ENCODE data around the gene PSD4. TPM values are rescaled to one million over a fixed set of nuclear protein-coding genes. Genes with fewer than 3 reads are reported as not detected.

The PSD4 gene
- total and polyA plus RNA-seq, 10 of the 15 experiments (the other 5 are each of a cell fraction or from before 2014, with no cell fraction given), result 0.68 to 114 (median 35.1) TPM

DNA sequence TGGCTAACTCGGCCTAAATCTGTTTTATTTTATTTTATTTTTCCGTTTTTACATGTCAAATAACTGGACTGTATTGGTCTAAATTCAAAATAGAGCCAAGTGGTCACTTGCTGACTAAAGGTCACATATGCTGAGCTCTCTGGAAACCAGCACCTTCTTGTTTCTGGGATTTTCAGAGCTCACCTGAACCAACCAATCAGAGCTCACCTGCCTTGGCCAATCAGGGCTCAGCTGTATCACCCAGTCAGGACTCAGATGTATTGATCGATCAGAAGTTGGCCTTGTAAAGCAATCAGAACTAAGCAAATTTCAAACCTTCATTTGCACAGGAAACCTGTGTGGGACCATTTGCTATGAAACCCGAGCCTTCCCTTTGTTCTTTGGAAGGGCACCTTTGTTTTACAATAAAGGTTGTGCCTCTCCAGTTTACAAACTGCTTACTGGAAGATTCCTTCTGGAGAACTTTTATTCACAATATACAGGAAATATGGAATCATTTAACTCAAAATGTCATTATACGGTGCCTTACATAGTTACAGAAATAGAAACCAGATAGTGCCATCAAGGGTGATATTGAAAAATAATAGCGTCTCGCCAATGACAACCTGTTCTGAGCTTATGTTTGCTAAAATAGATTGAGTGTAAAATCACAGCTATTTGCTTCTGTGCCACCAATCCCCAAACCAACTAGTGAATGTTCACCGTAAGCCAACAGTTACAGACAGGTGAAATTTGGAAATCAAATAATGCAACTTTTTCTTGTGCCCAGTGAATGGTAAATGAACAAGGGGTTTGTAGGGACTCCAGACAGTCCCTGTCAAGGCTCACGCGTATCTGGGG is 17.3 kb upstream of the PSD4 start:
- peaks cover 12% of the 10 kb centered on the region for H3K4me1 ChIP-seq (ENCODE audit: control insufficient read depth, insufficient read depth, low read length)
- ChIA-PET RAD21 (ENCODE audit: unreplicated experiment) (no interaction called here), POLR2A (interaction anchor here (0.8 kb wide), 1 partner anchor 17 kb away, joined by 3 read pairs; the partner anchor contains the start of gene PSD4), CTCF (interaction anchor here (0.6 to 1.9 kb wide), 6 partner anchors 11 to 234 kb away, joined by 3 to 14 read pairs (median 4); no protein-coding TSS in a partner anchor), SMC1A (ENCODE audit: uncharacterized antibody, unreplicated experiment) (interaction anchor here (1.0 to 1.4 kb wide), 3 partner anchors 8 to 19 kb away, joined by 3 to 4 read pairs (median 4); no protein-coding TSS in a partner anchor)
- H3K79me2 ChIP-seq (ENCODE audit: control insufficient read depth, insufficient read depth, low read length), result no peaks in the 10 kb centered on the region
- H4K20me1 ChIP-seq (ENCODE audit: control insufficient read depth, insufficient read depth), result no peaks in the 10 kb centered on the region
- H3K9ac ChIP-seq (ENCODE audit: control insufficient read depth, insufficient read depth, low read length), result no peak overlapping the region; the same call in 1 of the 2 replicates
- intact Hi-C loops (cut with micrococcal nuclease; ENCODE audit: unreplicated experiment), result no loop called here
- peaks cover 0 to 3% of the 10 kb centered on the region in 2 experiments; a peak in 1 of 4 replicates for H3K27me3 ChIP-seq (replicated peaks in 1 of 2; ENCODE audit: control insufficient read depth in 2 of 2, insufficient read depth in 2 of 2, low read length in 1 of 2)
- H3K9me3 ChIP-seq (replicated peaks; ENCODE audit: control insufficient read depth, insufficient read depth, low read length), result no peaks in the 10 kb centered on the region
- peak overlapping the region; percentile 82 for H2AFZ ChIP-seq (ENCODE audit: control insufficient read depth, low read depth, low read length)
- 55% methylated on average over 10 of the region's 10 CpGs for WGBS (ENCODE audit: insufficient coverage, insufficient replicate concordance, low lambda C conversion rate, missing lambda C conversion rate)
- in situ Hi-C loops (cut with MboI), result no loop called here
- no peak overlapping the region; the same call in 1 of the 2 replicates for H3K4me3 ChIP-seq
- ATAC-seq (peak; percentile 45), DNase-seq (ENCODE audit: low read depth, low spot score) (no peak), FAIRE-seq (no peak)
- BruUV-seq (replicated peaks), result no TSS peak
- H3K27ac ChIP-seq (ENCODE audit: control insufficient read depth, insufficient read depth), result no peak overlapping the region
- H3K36me3 ChIP-seq (ENCODE audit: control insufficient read depth in 2 of 2, insufficient read depth in 2 of 2, low read length in 1 of 2), result no peaks in the 10 kb centered on the region
- peak overlapping the region; percentile 76 for H3K4me2 ChIP-seq (ENCODE audit: control insufficient read depth, insufficient read depth)
- TF ChIP-seq EZH2 (IDR thresholded peaks at IDR 0.05; ENCODE audit: borderline replicate concordance, control insufficient read depth, low read depth, low read length) (no peak), NFYB (IDR thresholded peaks at IDR 0.05; ENCODE audit: insufficient read depth, low read depth, low read length) (peak; percentile 70)

DNA sequence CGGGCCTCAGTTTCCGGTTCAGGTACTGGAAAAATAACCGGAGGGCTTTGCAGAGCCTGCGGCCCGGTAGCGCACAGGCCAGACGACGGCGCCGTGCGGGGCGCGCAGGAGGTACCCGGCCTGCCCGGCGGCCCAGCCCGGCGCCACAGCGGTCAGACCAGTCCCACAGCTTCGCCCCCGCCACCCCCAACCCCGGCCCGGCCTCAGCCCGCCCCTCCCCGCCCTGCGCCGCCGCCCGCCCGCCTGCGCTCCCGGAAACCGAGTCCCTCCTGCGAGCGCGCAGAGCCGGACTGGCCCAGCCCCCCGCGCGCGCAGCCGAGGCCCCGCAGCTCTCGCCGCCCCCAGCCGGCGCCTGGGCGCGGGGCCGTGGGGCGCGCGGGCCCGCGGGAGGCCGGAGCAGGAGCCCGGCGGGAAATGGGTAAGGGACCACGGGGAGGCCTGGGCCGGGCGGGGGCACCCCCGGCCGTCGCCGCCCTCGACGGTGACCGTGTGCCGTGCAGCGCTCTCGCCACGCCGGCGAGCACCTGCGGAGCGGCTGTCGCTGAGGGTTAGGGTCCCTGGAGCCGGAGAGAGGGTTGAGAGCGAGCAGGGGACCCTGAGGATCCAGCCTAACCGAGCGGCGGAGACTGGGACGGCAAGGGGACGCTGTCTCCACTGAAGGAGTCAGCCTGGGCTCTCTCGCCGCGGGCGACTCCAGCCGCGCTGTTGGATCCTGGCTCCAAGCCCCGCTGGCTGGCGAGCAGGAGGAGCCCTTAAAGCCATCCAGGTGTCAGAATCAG is 16.5 kb upstream of the PSD4 start:
- peak overlapping the region; percentile 88 for H3K4me2 ChIP-seq (ENCODE audit: control insufficient read depth, insufficient read depth)
- DNase-seq (ENCODE audit: low read depth, low spot score), result no peak
- peak overlapping the region; percentile 94 for H2AFZ ChIP-seq (ENCODE audit: control insufficient read depth, low read depth, low read length)
- ATAC-seq, result peak; percentile 71
- SMC1A ChIA-PET (ENCODE audit: uncharacterized antibody, unreplicated experiment), result no interaction called here
- RAD21 ChIA-PET (ENCODE audit: unreplicated experiment), result no interaction called here
- no TSS peak for BruUV-seq (replicated peaks)
- in situ Hi-C loops (cut with MboI) (no loop called here), intact Hi-C loops (cut with micrococcal nuclease; ENCODE audit: unreplicated experiment) (no loop called here)
- TF ChIP-seq EGR1 (IDR thresholded peaks at IDR 0.05; ENCODE audit: borderline replicate concordance in 1 of 2, low read depth in 2 of 2, low read length in 2 of 2), result peak in 1 of 2 experiments; percentile 34; a peak in 1 of 3 replicates
- TF ChIP-seq E4F1 (IDR thresholded peaks at IDR 0.05; ENCODE audit: borderline replicate concordance, partially characterized antibody), result no peak
- TF ChIP-seq IKZF1 (conservative IDR thresholded peaks at IDR 0.05), result peak; percentile 52
- CTCF ChIA-PET, result interaction anchor here (1.6 to 2.4 kb wide), 3 partner anchors 17 to 20 kb away, joined by 5 to 14 read pairs (median 10); partner anchors contain the start of gene PSD4
- H4K20me1 ChIP-seq (ENCODE audit: control insufficient read depth, insufficient read depth), result no peaks in the 10 kb centered on the region
- no peaks in the 10 kb centered on the region for H3K79me2 ChIP-seq (ENCODE audit: control insufficient read depth, insufficient read depth, low read length)
- POLR2A ChIA-PET, result no interaction called here
- peak overlapping the region; percentile 62; the same call in 1 of the 2 replicates for H3K9ac ChIP-seq (ENCODE audit: control insufficient read depth, insufficient read depth, low read length)
- H3K4me1 ChIP-seq (ENCODE audit: control insufficient read depth, insufficient read depth, low read length), result peaks cover 12% of the 10 kb centered on the region
- WGBS (ENCODE audit: insufficient coverage, insufficient replicate concordance, low lambda C conversion rate, missing lambda C conversion rate), result 3% methylated on average over 32 of the region's 92 CpGs
- H3K27ac ChIP-seq (ENCODE audit: control insufficient read depth, insufficient read depth), result no peak overlapping the region
- no peak for FAIRE-seq
- H3K9me3 ChIP-seq (replicated peaks; ENCODE audit: control insufficient read depth, insufficient read depth, low read length), result no peaks in the 10 kb centered on the region
- H3K4me3 ChIP-seq, result peak overlapping the region; percentile 35; the same call in 1 of the 2 replicates
- H3K36me3 ChIP-seq (ENCODE audit: control insufficient read depth in 2 of 2, insufficient read depth in 2 of 2, low read length in 1 of 2), result no peaks in the 10 kb centered on the region
- peaks cover 0 to 3% of the 10 kb centered on the region in 2 experiments; a peak in 1 of 4 replicates for H3K27me3 ChIP-seq (replicated peaks in 1 of 2; ENCODE audit: control insufficient read depth in 2 of 2, insufficient read depth in 2 of 2, low read length in 1 of 2)

All from GM12878 (cell line).